ENCODE data around the gene PMAIP1.

The PMAIP1 gene

GRCh38 chr18:59929621-59930295 is 30.0 kb downstream of the PMAIP1 start:
- WGBS, 2 experiments (ENCODE audit: insufficient coverage in 2 of 2) = 89 to 94% methylated on average over 4 to 5 of the region's 7 CpGs
- no peaks in the 10 kb centered on the region for H3K36me3 ChIP-seq (ENCODE audit: control insufficient read depth, insufficient read depth, low read length)
- H3K4me1 ChIP-seq (ENCODE audit: control insufficient read depth, insufficient read depth, low read length, poor library complexity, severe bottlenecking) = no peaks in the 10 kb centered on the region
- no peak overlapping the region for H3K4me3 ChIP-seq (ENCODE audit: extremely low read depth, insufficient read depth, low read length, poor library complexity, severe bottlenecking)
- no peak overlapping the region for H3K27ac ChIP-seq (ENCODE audit: low read depth, low read length, severe bottlenecking)
- no peaks in the 10 kb centered on the region for H3K9me3 ChIP-seq (ENCODE audit: control insufficient read depth, low read length)

GRCh38 chr18:59932401-59932800 is 32.6 kb downstream of the PMAIP1 start:
- no peaks in the 10 kb centered on the region for H3K36me3 ChIP-seq (ENCODE audit: control insufficient read depth, insufficient read depth, low read length)
- 92 to 95% methylated on average over 11 of the region's 11 CpGs for WGBS, 2 experiments (ENCODE audit: insufficient coverage in 2 of 2)
- H3K4me1 ChIP-seq (ENCODE audit: control insufficient read depth, insufficient read depth, low read length, poor library complexity, severe bottlenecking) = no peaks in the 10 kb centered on the region
- H3K27ac ChIP-seq (ENCODE audit: low read depth, low read length, severe bottlenecking) = no peak overlapping the region
- H3K9me3 ChIP-seq (ENCODE audit: control insufficient read depth, low read length) = no peaks in the 10 kb centered on the region
- no peak overlapping the region for H3K4me3 ChIP-seq (ENCODE audit: extremely low read depth, insufficient read depth, low read length, poor library complexity, severe bottlenecking)

- peaks cover 3% of the 10 kb centered on the region for H3K4me1 ChIP-seq (ENCODE audit: control insufficient read depth, insufficient read depth, low read length, poor library complexity, severe bottlenecking)
- H3K36me3 ChIP-seq (ENCODE audit: control insufficient read depth, insufficient read depth, low read length) = no peaks in the 10 kb centered on the region
- no peak overlapping the region for H3K27ac ChIP-seq (ENCODE audit: low read depth, low read length, severe bottlenecking)
- no peak overlapping the region for H3K4me3 ChIP-seq (ENCODE audit: extremely low read depth, insufficient read depth, low read length, poor library complexity, severe bottlenecking)
- 96 to 100% methylated on average over 3 to 4 of the region's 4 CpGs for WGBS, 2 experiments (ENCODE audit: insufficient coverage in 2 of 2)
- H3K9me3 ChIP-seq (ENCODE audit: control insufficient read depth, low read length) = no peaks in the 10 kb centered on the region
These were observed 38.9 kb downstream of the PMAIP1 start for GRCh38 chr18:59938676-59939075.

GRCh38 chr18:59939127-59939526 is 39.3 kb downstream of the PMAIP1 start:
- no peak overlapping the region for H3K4me3 ChIP-seq (ENCODE audit: extremely low read depth, insufficient read depth, low read length, poor library complexity, severe bottlenecking)

GRCh38 chr18:59940068-59940467 is 40.3 kb downstream of the PMAIP1 start:
- WGBS, 2 experiments (ENCODE audit: insufficient coverage in 2 of 2) = 90 to 100% methylated on average over 1 to 2 of the region's 2 CpGs
- Histone ChIP-seq H3K4me1 (ENCODE audit: control insufficient read depth, insufficient read depth, low read length, poor library complexity, severe bottlenecking) (peaks cover 3% of the 10 kb centered on the region), H3K36me3 (ENCODE audit: control insufficient read depth, insufficient read depth, low read length) (no peaks in the 10 kb centered on the region), H3K4me3 (ENCODE audit: extremely low read depth, insufficient read depth, low read length, poor library complexity, severe bottlenecking) (no peak overlapping the region), H3K27ac (ENCODE audit: low read depth, low read length, severe bottlenecking) (no peak overlapping the region), H3K9me3 (ENCODE audit: control insufficient read depth, low read length) (no peaks in the 10 kb centered on the region)

More at GRCh38 chr18:59939127-59939526, 39.3 kb downstream of the PMAIP1 start:
- Histone ChIP-seq H3K4me1 (ENCODE audit: control insufficient read depth, insufficient read depth, low read length, poor library complexity, severe bottlenecking) (peaks cover 3% of the 10 kb centered on the region), H3K36me3 (ENCODE audit: control insufficient read depth, insufficient read depth, low read length) (no peaks in the 10 kb centered on the region), H3K9me3 (ENCODE audit: control insufficient read depth, low read length) (no peaks in the 10 kb centered on the region), H3K27ac (ENCODE audit: low read depth, low read length, severe bottlenecking) (no peak overlapping the region)

GRCh38 chr18:59941331-59941730 is 41.5 kb downstream of the PMAIP1 start:
- no peaks in the 10 kb centered on the region for H3K36me3 ChIP-seq (ENCODE audit: control insufficient read depth, insufficient read depth, low read length)
- 98 to 100% methylated on average over 1 to 4 of the region's 4 CpGs for WGBS, 2 experiments (ENCODE audit: insufficient coverage in 2 of 2)
- peaks cover 3% of the 10 kb centered on the region for H3K4me1 ChIP-seq (ENCODE audit: control insufficient read depth, insufficient read depth, low read length, poor library complexity, severe bottlenecking)
- no peak overlapping the region for H3K4me3 ChIP-seq (ENCODE audit: extremely low read depth, insufficient read depth, low read length, poor library complexity, severe bottlenecking)
- H3K27ac ChIP-seq (ENCODE audit: low read depth, low read length, severe bottlenecking) = no peak overlapping the region
- H3K9me3 ChIP-seq (ENCODE audit: control insufficient read depth, low read length) = no peaks in the 10 kb centered on the region

GRCh38 chr18:59942601-59943000 is 42.8 kb downstream of the PMAIP1 start:
- Histone ChIP-seq H3K4me1 (ENCODE audit: control insufficient read depth, insufficient read depth, low read length, poor library complexity, severe bottlenecking) (peaks cover 1% of the 10 kb centered on the region), H3K9me3 (ENCODE audit: control insufficient read depth, low read length) (no peaks in the 10 kb centered on the region), H3K27ac (ENCODE audit: low read depth, low read length, severe bottlenecking) (no peak overlapping the region), H3K4me3 (ENCODE audit: extremely low read depth, insufficient read depth, low read length, poor library complexity, severe bottlenecking) (no peak overlapping the region), H3K36me3 (ENCODE audit: control insufficient read depth, insufficient read depth, low read length) (no peaks in the 10 kb centered on the region)
- WGBS, 2 experiments (ENCODE audit: insufficient coverage in 2 of 2) = 90% methylated on average over 2 of the region's 4 CpGs; no CpG with 5 or more reads in 1 of the 2 experiments

- Histone ChIP-seq H3K9me3 (ENCODE audit: control insufficient read depth, low read length) (no peaks in the 10 kb centered on the region), H3K36me3 (ENCODE audit: control insufficient read depth, insufficient read depth, low read length) (no peaks in the 10 kb centered on the region), H3K4me3 (ENCODE audit: extremely low read depth, insufficient read depth, low read length, poor library complexity, severe bottlenecking) (no peak overlapping the region), H3K4me1 (ENCODE audit: control insufficient read depth, insufficient read depth, low read length, poor library complexity, severe bottlenecking) (no peaks in the 10 kb centered on the region), H3K27ac (ENCODE audit: low read depth, low read length, severe bottlenecking) (no peak overlapping the region)
- WGBS, 2 experiments (ENCODE audit: insufficient coverage in 2 of 2) = 88 to 100% methylated on average over 1 of the region's 2 CpGs
These were observed 45.7 kb downstream of the PMAIP1 start for GRCh38 chr18:59945544-59945943.

- Histone ChIP-seq H3K9me3 (ENCODE audit: control insufficient read depth, low read length) (no peaks in the 10 kb centered on the region), H3K27ac (ENCODE audit: low read depth, low read length, severe bottlenecking) (no peak overlapping the region), H3K4me3 (ENCODE audit: extremely low read depth, insufficient read depth, low read length, poor library complexity, severe bottlenecking) (no peak overlapping the region), H3K4me1 (ENCODE audit: control insufficient read depth, insufficient read depth, low read length, poor library complexity, severe bottlenecking) (peaks cover 6% of the 10 kb centered on the region), H3K36me3 (ENCODE audit: control insufficient read depth, insufficient read depth, low read length) (no peaks in the 10 kb centered on the region)
- WGBS, 2 experiments (ENCODE audit: insufficient coverage in 2 of 2) = 80 to 99% methylated on average over 5 of the region's 6 CpGs
These were observed 50.6 kb downstream of the PMAIP1 start for GRCh38 chr18:59950215-59950944.

GRCh38 chr18:59951591-59951990 is 51.8 kb downstream of the PMAIP1 start:
- Histone ChIP-seq H3K36me3 (ENCODE audit: control insufficient read depth, insufficient read depth, low read length) (no peaks in the 10 kb centered on the region), H3K4me3 (ENCODE audit: extremely low read depth, insufficient read depth, low read length, poor library complexity, severe bottlenecking) (no peak overlapping the region), H3K4me1 (ENCODE audit: control insufficient read depth, insufficient read depth, low read length, poor library complexity, severe bottlenecking) (peaks cover 6% of the 10 kb centered on the region), H3K9me3 (ENCODE audit: control insufficient read depth, low read length) (no peaks in the 10 kb centered on the region), H3K27ac (ENCODE audit: low read depth, low read length, severe bottlenecking) (no peak overlapping the region)
- WGBS, 2 experiments (ENCODE audit: insufficient coverage in 2 of 2) = 79 to 100% methylated on average over 1 to 3 of the region's 4 CpGs
